Effector memory CD4-positive, alpha-beta T cell (primary cell): ENCODE measurements around the gene CAPS2.

ENCODE experiments used
- DNase-seq, 3 donors: peaks; one replicate each; pipeline ENCODE4 v3.0.0-alpha.2; 2020
- H3K27ac ChIP-seq: 2 replicates; pipeline ENCODE4 v1.7.0; 2013; ENCODE audit warnings: mild to moderate bottlenecking, low read length, moderate library complexity; ENCODE audit not compliant: insufficient read depth, poor library complexity, severe bottlenecking
- H3K27me3 ChIP-seq: replicated peaks from 2 replicates; pipeline ENCODE4 v1.7.0; 2013; ENCODE audit warnings: mild to moderate bottlenecking, low read length; ENCODE audit not compliant: insufficient read depth, control insufficient read depth, poor library complexity, severe bottlenecking
- H3K36me3 ChIP-seq: 2 replicates; pipeline ENCODE4 v1.7.0; 2013; ENCODE audit warnings: mild to moderate bottlenecking, low read length, moderate library complexity; ENCODE audit not compliant: control insufficient read depth, insufficient read depth
- H3K4me1 ChIP-seq: 2 replicates; pipeline ENCODE4 v1.7.0; 2013; ENCODE audit warnings: low read length, mild to moderate bottlenecking; ENCODE audit not compliant: control insufficient read depth, insufficient read depth, poor library complexity, severe bottlenecking
- H3K4me3 ChIP-seq: 2 replicates; pipeline ENCODE4 v1.7.0; 2013; ENCODE audit warnings: low read length, low read depth, mild to moderate bottlenecking; ENCODE audit not compliant: insufficient read depth, poor library complexity, severe bottlenecking
- H3K9me3 ChIP-seq: 2 replicates; pipeline ENCODE4 v1.7.0; 2013; ENCODE audit warnings: mild to moderate bottlenecking, low read length, moderate library complexity; ENCODE audit not compliant: control insufficient read depth

Gene CAPS2

DNA sequence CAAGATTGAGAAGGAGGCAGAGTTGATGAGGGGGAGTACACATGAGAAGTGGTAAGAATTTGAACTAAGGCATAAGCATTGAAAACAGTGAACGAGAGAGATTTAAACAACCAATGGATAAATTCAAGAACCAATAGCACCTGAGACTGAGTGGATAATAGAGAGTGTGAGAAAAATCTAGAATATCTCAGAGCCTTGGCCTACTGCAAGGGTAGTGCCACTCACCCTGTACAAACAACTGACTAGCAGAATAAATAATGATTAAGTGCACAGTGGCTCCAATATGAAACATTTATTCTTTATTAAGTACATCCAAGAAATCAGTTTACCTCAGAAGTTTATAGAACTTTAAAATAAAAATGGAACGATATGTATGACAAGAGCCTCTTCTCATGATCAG is 54.4 kb downstream of the CAPS2 start:
- Histone ChIP-seq H3K4me3 (no peak overlapping the region), H3K9me3 (no peaks in the 10 kb centered on the region), H3K36me3 (no peaks in the 10 kb centered on the region), H3K27me3 (no peaks in the 10 kb centered on the region), H3K4me1 (no peaks in the 10 kb centered on the region), H3K27ac (no peak overlapping the region)
- DNase-seq: no peak

DNA sequence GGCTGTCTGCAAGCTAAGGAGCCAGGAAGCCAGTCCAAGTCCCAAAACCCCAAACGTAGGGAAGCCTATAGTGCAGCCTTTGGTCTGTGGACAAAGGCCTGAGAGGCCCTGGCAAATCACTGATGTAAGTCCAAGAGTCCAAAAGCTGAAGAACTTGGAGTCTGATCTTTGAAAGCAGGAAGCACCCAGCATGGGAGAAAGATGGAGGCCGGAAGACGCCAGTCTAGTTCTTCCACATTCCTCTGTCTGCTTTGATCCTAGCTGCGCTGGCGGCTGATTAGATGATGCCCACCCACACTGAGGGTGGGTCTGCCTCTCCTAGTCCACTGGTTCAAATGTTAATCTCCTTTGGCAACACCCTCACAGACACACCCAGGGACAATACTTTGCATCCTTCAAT is 58.5 kb downstream of the CAPS2 start:
- no peak for DNase-seq
- H3K36me3 ChIP-seq: no peaks in the 10 kb centered on the region
- H3K4me3 ChIP-seq: no peak overlapping the region
- no peaks in the 10 kb centered on the region for H3K9me3 ChIP-seq
- H3K4me1 ChIP-seq: no peaks in the 10 kb centered on the region
- H3K27ac ChIP-seq: no peak overlapping the region
- no peaks in the 10 kb centered on the region for H3K27me3 ChIP-seq

DNA sequence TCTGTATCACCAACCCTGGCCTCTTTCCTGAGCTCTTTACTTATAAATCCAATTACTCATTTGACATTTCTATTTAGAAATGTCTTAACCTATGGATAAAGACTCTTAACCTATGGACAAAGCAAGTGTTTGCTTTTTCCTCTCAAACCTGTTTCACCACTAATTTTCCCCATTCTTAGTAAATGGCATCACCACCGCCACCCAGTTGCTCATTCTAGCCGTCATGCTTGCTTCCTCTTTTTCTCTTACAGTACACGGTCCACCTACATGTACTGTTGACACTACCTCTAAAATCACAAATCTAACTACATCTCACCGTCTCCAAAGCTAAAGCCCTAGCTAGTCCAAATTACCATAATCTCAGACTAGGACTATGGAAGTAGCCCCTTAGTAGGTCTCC is 60.0 kb downstream of the CAPS2 start:
- Histone ChIP-seq H3K36me3 (no peaks in the 10 kb centered on the region), H3K4me1 (no peaks in the 10 kb centered on the region), H3K27ac (no peak overlapping the region), H3K9me3 (no peaks in the 10 kb centered on the region), H3K4me3 (no peak overlapping the region), H3K27me3 (no peaks in the 10 kb centered on the region)
- DNase-seq: no peak

DNA sequence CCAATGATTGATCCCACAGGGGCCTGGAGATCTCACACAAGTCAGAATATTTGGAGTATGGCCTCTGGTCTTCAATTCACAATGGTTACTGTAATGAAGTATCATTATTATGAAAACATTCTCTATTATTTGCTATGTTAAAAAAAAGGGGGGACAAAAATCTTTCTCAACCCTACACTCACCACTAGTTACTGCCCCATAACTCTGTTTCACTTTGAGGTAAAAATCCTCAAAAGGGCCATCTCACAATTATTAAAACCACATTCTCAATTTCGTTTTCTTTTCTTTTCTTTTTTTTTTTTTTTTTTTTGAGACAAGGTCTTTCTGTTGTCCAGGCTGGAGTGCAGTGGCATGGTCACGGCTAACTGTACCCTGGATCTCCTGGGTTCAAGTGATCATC is 60.9 kb downstream of the CAPS2 start:
- no peak overlapping the region for H3K27ac ChIP-seq
- H3K27me3 ChIP-seq: no peaks in the 10 kb centered on the region
- H3K4me3 ChIP-seq: no peak overlapping the region
- no peak for DNase-seq
- H3K36me3 ChIP-seq: no peaks in the 10 kb centered on the region
- H3K4me1 ChIP-seq: no peaks in the 10 kb centered on the region
- H3K9me3 ChIP-seq: no peaks in the 10 kb centered on the region

DNA sequence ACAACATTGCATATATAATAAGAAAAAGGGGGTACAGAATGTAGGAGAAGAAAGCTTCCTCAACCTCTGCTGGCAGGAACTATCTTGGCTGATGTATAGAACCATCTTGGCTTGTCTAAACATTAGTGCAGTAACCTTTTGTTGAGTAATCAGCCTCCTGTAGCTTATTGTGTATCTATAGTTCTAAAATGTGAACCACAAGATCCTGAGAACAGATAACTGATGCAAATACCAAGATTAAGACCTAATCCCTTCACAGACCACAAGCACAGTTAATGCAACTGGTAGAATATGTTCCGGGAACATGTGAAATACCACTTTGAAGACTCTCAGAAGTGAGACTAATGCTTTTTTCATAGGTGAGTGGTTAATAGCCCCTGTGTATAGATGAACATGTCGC is 69.8 kb downstream of the CAPS2 start:
- no peaks in the 10 kb centered on the region for H3K27me3 ChIP-seq
- H3K4me1 ChIP-seq: no peaks in the 10 kb centered on the region
- no peaks in the 10 kb centered on the region for H3K36me3 ChIP-seq
- no peak overlapping the region for H3K4me3 ChIP-seq
- no peak for DNase-seq
- no peak overlapping the region for H3K27ac ChIP-seq
- no peaks in the 10 kb centered on the region for H3K9me3 ChIP-seq

GRCh38 chr12:75259143-75259542 is 71.0 kb downstream of the CAPS2 start:
- H3K27me3 ChIP-seq: no peaks in the 10 kb centered on the region
- H3K4me1 ChIP-seq: no peaks in the 10 kb centered on the region
- no peaks in the 10 kb centered on the region for H3K9me3 ChIP-seq
- no peak overlapping the region for H3K27ac ChIP-seq
- H3K36me3 ChIP-seq: no peaks in the 10 kb centered on the region
- no peak overlapping the region for H3K4me3 ChIP-seq
- no peak for DNase-seq

DNA sequence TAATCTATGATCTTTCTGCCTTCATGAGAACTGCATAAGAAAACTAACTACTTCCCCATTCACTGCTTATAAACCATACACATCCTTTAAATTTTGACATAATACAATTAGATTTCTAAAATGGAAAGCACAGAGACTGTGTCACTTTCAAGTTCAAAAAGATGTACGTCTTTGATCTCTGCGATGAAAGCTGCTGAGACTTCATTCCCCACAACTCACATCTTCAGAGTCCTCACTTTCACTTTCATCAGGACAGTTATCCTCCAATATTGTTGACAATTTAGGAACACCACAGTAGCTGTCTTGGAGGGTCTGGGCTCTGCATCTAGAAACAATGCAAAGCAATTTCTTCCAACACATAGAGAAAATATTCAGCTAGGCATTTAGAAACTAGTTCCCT is 72.6 kb downstream of the CAPS2 start:
- Histone ChIP-seq H3K27ac (no peak overlapping the region), H3K4me1 (no peaks in the 10 kb centered on the region), H3K4me3 (no peak overlapping the region), H3K9me3 (no peaks in the 10 kb centered on the region), H3K27me3 (no peaks in the 10 kb centered on the region), H3K36me3 (no peaks in the 10 kb centered on the region)
- DNase-seq: no peak

DNA sequence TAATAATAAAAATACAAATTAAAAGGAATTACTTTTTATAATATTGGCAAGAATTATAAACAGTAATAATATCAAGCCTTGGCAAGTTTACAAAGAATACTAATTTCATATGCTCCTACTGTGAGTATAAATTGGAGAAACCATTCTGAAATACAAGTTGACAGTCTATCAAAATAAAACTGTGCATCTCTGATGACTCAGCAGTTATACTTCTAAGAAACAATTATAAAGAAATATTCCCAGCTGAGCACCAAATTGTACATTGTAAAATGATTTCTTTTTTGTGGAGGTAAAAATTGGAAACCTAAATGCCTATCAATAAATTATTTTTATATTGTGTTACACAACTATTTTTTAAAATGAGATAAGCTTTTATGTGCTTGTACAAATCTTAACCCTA is 85.0 kb downstream of the CAPS2 start:
- H3K27ac ChIP-seq: no peak overlapping the region
- no peaks in the 10 kb centered on the region for H3K9me3 ChIP-seq
- no peak for DNase-seq
- H3K4me3 ChIP-seq: no peak overlapping the region
- no peaks in the 10 kb centered on the region for H3K36me3 ChIP-seq
- H3K27me3 ChIP-seq: no peaks in the 10 kb centered on the region
- H3K4me1 ChIP-seq: no peaks in the 10 kb centered on the region

GRCh38 chr12:75239987-75240386 is 90.1 kb downstream of the CAPS2 start:
- no peaks in the 10 kb centered on the region for H3K9me3 ChIP-seq
- no peak overlapping the region for H3K27ac ChIP-seq
- no peak overlapping the region for H3K4me3 ChIP-seq
- no peak for DNase-seq
- H3K36me3 ChIP-seq: no peaks in the 10 kb centered on the region
- H3K4me1 ChIP-seq: no peaks in the 10 kb centered on the region
- H3K27me3 ChIP-seq: no peaks in the 10 kb centered on the region

DNA sequence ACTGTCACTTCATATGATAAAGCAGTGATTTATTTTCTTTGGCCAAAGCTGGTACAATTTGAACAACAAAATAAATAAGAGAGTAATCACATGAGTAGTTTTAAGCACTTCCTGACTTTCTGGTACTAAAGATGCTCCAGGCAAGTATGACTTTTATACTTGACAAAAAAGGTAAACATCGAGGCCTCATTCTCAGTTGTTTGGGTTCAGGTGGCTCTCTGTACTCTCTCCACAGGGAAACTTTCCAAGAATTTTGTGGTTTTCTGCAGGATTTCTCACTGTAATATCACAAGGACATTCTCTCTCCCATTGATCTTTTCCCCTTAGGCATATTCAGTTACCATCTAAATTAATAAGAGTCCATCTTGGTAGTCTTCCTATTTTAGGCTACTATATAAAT is 93.9 kb downstream of the CAPS2 start:
- Histone ChIP-seq H3K4me3 (no peak overlapping the region), H3K9me3 (no peaks in the 10 kb centered on the region), H3K36me3 (no peaks in the 10 kb centered on the region), H3K27ac (no peak overlapping the region), H3K27me3 (no peaks in the 10 kb centered on the region), H3K4me1 (no peaks in the 10 kb centered on the region)
- DNase-seq: no peak

GRCh38 chr12:75227132-75227531 is 103.0 kb downstream of the CAPS2 start:
- Histone ChIP-seq H3K36me3 (no peaks in the 10 kb centered on the region), H3K9me3 (no peaks in the 10 kb centered on the region), H3K4me1 (no peaks in the 10 kb centered on the region), H3K27me3 (no peaks in the 10 kb centered on the region), H3K27ac (no peak overlapping the region), H3K4me3 (no peak overlapping the region)
- DNase-seq: no peak
